ENCODE data around the gene LRRTM4. TPM values are rescaled to one million over a fixed set of nuclear protein-coding genes. Genes with fewer than 3 reads are reported as not detected.
A peak's percentile ranks its signal among the peaks of the same experiment; 100 is the strongest.

The LRRTM4 gene
- total RNA-seq, 4 donors from 2014 or later, result 0.24 to 38.4 (median 1.0) TPM; not detected in 1

- no peak overlapping the region for H3K4me3 ChIP-seq
- no peaks in the 10 kb centered on the region for H3K27me3 ChIP-seq
- H3K36me3 ChIP-seq, result no peaks in the 10 kb centered on the region
- intact Hi-C loops (cut with DNase I; ENCODE audit: low total_unique reads), result no loop called here
- no peak overlapping the region for H3K27ac ChIP-seq
- TF ChIP-seq, protein P1, sequence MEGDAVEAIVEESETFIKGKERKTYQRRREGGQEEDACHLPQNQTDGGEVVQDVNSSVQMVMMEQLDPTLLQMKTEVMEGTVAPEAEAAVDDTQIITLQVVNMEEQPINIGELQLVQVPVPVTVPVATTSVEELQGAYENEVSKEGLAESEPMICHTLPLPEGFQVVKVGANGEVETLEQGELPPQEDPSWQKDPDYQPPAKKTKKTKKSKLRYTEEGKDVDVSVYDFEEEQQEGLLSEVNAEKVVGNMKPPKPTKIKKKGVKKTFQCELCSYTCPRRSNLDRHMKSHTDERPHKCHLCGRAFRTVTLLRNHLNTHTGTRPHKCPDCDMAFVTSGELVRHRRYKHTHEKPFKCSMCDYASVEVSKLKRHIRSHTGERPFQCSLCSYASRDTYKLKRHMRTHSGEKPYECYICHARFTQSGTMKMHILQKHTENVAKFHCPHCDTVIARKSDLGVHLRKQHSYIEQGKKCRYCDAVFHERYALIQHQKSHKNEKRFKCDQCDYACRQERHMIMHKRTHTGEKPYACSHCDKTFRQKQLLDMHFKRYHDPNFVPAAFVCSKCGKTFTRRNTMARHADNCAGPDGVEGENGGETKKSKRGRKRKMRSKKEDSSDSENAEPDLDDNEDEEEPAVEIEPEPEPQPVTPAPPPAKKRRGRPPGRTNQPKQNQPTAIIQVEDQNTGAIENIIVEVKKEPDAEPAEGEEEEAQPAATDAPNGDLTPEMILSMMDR (IDR thresholded peaks at IDR 0.05), result no peak
- TF ChIP-seq POLR2A (IDR thresholded peaks at IDR 0.05), result no peak
- no peaks in the 10 kb centered on the region for H3K9me3 ChIP-seq
- H3K4me1 ChIP-seq, result no peaks in the 10 kb centered on the region
- DNase-seq, result no peak
Measured at GRCh38 chr2:76965772-76966171, 556.4 kb downstream of the LRRTM4 start.

DNA sequence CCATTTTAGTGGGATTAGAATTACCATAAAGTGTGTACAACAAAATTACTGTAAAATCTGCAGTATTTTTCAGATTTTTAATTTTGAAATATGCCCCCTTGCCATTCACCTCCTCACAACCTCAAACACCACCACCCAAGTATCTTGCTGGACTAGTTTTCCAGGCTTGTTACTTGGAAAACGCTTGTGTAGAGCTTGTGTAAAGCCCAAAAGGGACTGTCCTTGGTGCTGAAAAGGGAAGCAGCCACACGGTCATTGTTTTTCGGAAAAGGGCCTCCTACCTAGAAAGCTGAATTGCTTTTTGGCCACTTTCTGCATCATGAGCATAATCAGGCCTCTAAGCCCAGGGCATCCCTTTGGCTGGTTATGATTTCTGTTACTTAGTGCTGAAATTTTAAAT, 563.4 kb downstream of the LRRTM4 start:
- H3K27ac ChIP-seq, result no peak overlapping the region
- no peaks in the 10 kb centered on the region for H3K27me3 ChIP-seq
- intact Hi-C loops (cut with DNase I; ENCODE audit: low total_unique reads), result no loop called here
- TF ChIP-seq, protein P1 (IDR thresholded peaks at IDR 0.05), result no peak
- TF ChIP-seq POLR2A (IDR thresholded peaks at IDR 0.05), result no peak
- no peak overlapping the region for H3K4me3 ChIP-seq
- no peak for DNase-seq
- no peaks in the 10 kb centered on the region for H3K36me3 ChIP-seq
- H3K9me3 ChIP-seq, result no peaks in the 10 kb centered on the region
- H3K4me1 ChIP-seq, result no peaks in the 10 kb centered on the region

GRCh38 chr2:76953733-76954347, 568.3 kb downstream of the LRRTM4 start:
- Histone ChIP-seq H3K4me3 (no peak overlapping the region), H3K9me3 (no peaks in the 10 kb centered on the region), H3K27ac (no peak overlapping the region), H3K27me3 (no peaks in the 10 kb centered on the region), H3K36me3 (no peaks in the 10 kb centered on the region), H3K4me1 (no peaks in the 10 kb centered on the region)
- DNase-seq, result no peak
- intact Hi-C loops (cut with DNase I; ENCODE audit: low total_unique reads), result no loop called here
- TF ChIP-seq, protein P1 (IDR thresholded peaks at IDR 0.05), result peak in 2 of 4 experiments; percentile 23 to 27
- TF ChIP-seq POLR2A (IDR thresholded peaks at IDR 0.05), result no peak

GRCh38 chr2:76946631-76947145, 575.5 kb downstream of the LRRTM4 start:
- Histone ChIP-seq H3K27me3 (no peaks in the 10 kb centered on the region), H3K4me1 (no peaks in the 10 kb centered on the region), H3K4me3 (no peak overlapping the region), H3K27ac (no peak overlapping the region), H3K9me3 (no peaks in the 10 kb centered on the region), H3K36me3 (no peaks in the 10 kb centered on the region)
- no peak for TF ChIP-seq POLR2A (IDR thresholded peaks at IDR 0.05)
- TF ChIP-seq, protein P1 (IDR thresholded peaks at IDR 0.05), result no peak
- DNase-seq, result no peak
- intact Hi-C loops (cut with DNase I; ENCODE audit: low total_unique reads), result no loop called here

DNA sequence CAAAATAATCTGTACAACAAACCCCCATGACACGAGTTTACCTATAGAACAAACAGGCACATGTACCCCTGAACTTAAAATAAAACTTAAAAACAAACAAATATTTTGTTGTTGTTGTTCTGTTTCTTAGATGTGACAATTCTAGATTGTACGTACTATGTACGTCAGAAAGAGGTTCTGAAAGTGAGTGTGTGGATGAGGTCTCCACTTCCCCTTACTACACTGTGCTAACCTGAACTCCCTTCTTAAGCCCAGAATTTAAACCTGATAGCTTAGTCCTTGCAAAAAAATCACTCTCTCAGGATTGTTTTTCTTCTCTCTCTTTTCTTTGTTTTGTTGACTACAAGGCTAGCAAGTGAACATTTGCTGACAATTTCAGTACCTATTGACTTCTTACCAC, 581.6 kb downstream of the LRRTM4 start:
- DNase-seq, result no peak
- intact Hi-C loops (cut with DNase I; ENCODE audit: low total_unique reads), result no loop called here
- no peak overlapping the region for H3K27ac ChIP-seq
- no peak overlapping the region for H3K4me3 ChIP-seq
- no peaks in the 10 kb centered on the region for H3K27me3 ChIP-seq
- no peaks in the 10 kb centered on the region for H3K36me3 ChIP-seq
- H3K9me3 ChIP-seq, result no peaks in the 10 kb centered on the region
- TF ChIP-seq, protein P1 (IDR thresholded peaks at IDR 0.05), result no peak
- no peak for TF ChIP-seq POLR2A (IDR thresholded peaks at IDR 0.05)
- no peaks in the 10 kb centered on the region for H3K4me1 ChIP-seq

Data from uterus (tissue), 4 donors.